AG04450 (cell line): ENCODE results near the gene MUC5AC. TPM values are rescaled to one million over a fixed set of nuclear protein-coding genes. Genes with fewer than 3 reads are reported as not detected.

Source experiments
- CTCF ChIA-PET: fragments of 300-600, 350-600 bp; formaldehyde crosslinking; extraction: SDS; loops from one replicate; lab custom pipeline; 2022; ENCODE audit warnings: antibody characterized with exemption, inconsistent platforms; lab: Charles Lee
- POLR2A ChIA-PET: fragments of 350-600 bp; formaldehyde crosslinking; extraction: SDS; loops from one replicate; lab custom pipeline; 2021; ENCODE audit warnings: antibody characterized with exemption, inconsistent platforms; lab: Yijun Ruan, JAX
- DNase-seq: peaks from one replicate; pipeline ENCODE4 v3.0.0-alpha.2; 2011; ENCODE audit warnings: low read depth, low spot score
- H3K27ac ChIP-seq: one replicate; pipeline ENCODE4 v1.5.1; 2012; ENCODE audit warnings: low read depth, low read length, control low read depth
- H3K27me3 ChIP-seq: one replicate; pipeline ENCODE4 v1.6.0; 2012; ENCODE audit warnings: low read length; ENCODE audit not compliant: control insufficient read depth, insufficient read depth
- H3K4me3 ChIP-seq: 2 replicates; pipeline ENCODE4 v1.5.1; 2011; ENCODE audit warnings: mild to moderate bottlenecking, low read depth, low read length, control low read depth
- H3K9me3 ChIP-seq: 2 replicates; pipeline ENCODE4 v1.5.1; 2012; ENCODE audit warnings: low read length; ENCODE audit not compliant: control insufficient read depth, insufficient read depth
- polyA plus RNA-seq: library from polyadenylated mRNA; depleted of rRNA; stranded (reverse); fragments of >200 nt; gene quantifications from 2 replicates; pipeline ENCODE4 v1.2.3, GENCODE V29; 2011
- TF ChIP-seq, protein P1 (sequence below): IDR thresholded peaks from 2 replicates; pipeline ENCODE4 v1.5.1; 2011; ENCODE audit warnings: low read depth, low read length, control low read depth, inconsistent platforms

The MUC5AC gene
- polyA plus RNA-seq, 1 experiment: 0.01 TPM

DNA sequence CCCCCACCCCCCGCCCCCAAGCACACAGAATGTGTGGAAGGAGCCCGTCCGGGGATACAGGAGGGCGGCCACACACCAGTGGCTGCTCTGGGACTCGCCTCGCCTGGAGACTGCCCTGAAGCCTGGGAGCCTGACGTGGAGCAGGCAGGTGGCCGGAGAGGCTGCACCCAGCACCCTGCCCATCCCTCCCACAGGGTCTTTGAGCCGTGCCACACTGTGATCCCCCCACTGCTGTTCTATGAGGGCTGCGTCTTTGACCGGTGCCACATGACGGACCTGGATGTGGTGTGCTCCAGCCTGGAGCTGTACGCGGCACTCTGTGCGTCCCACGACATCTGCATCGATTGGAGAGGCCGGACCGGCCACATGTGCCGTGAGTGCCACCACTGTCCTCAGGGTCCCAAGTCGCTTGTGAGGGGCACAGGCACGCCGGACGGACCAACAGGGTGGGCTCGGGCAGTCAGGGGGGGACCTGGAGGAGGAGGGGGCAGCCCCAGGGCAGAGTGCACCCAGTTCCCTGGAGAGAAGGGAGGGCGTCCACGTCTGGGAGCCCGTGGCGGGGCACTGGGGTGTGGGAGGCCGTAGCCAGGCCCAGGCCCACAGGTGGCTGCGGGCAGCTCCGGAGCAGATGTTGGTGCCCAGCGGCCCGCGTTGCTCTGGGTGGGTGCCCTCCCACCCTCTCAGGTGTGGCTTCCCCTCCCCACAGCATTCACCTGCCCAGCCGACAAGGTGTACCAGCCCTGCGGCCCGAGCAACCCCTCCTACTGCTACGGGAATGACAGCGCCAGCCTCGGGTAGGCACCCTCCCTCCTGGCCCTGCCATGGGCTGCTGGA is 38.1 kb downstream of the MUC5AC start:
- ChIA-PET POLR2A (no interaction called here), CTCF (no interaction called here)
- H3K4me3 ChIP-seq: no peak overlapping the region
- peaks cover 51% of the 10 kb centered on the region for H3K9me3 ChIP-seq
- peaks cover 12% of the 10 kb centered on the region for H3K27me3 ChIP-seq
- H3K27ac ChIP-seq: no peak overlapping the region
- no peak for DNase-seq
- TF ChIP-seq, protein P1, sequence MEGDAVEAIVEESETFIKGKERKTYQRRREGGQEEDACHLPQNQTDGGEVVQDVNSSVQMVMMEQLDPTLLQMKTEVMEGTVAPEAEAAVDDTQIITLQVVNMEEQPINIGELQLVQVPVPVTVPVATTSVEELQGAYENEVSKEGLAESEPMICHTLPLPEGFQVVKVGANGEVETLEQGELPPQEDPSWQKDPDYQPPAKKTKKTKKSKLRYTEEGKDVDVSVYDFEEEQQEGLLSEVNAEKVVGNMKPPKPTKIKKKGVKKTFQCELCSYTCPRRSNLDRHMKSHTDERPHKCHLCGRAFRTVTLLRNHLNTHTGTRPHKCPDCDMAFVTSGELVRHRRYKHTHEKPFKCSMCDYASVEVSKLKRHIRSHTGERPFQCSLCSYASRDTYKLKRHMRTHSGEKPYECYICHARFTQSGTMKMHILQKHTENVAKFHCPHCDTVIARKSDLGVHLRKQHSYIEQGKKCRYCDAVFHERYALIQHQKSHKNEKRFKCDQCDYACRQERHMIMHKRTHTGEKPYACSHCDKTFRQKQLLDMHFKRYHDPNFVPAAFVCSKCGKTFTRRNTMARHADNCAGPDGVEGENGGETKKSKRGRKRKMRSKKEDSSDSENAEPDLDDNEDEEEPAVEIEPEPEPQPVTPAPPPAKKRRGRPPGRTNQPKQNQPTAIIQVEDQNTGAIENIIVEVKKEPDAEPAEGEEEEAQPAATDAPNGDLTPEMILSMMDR: no peak

DNA sequence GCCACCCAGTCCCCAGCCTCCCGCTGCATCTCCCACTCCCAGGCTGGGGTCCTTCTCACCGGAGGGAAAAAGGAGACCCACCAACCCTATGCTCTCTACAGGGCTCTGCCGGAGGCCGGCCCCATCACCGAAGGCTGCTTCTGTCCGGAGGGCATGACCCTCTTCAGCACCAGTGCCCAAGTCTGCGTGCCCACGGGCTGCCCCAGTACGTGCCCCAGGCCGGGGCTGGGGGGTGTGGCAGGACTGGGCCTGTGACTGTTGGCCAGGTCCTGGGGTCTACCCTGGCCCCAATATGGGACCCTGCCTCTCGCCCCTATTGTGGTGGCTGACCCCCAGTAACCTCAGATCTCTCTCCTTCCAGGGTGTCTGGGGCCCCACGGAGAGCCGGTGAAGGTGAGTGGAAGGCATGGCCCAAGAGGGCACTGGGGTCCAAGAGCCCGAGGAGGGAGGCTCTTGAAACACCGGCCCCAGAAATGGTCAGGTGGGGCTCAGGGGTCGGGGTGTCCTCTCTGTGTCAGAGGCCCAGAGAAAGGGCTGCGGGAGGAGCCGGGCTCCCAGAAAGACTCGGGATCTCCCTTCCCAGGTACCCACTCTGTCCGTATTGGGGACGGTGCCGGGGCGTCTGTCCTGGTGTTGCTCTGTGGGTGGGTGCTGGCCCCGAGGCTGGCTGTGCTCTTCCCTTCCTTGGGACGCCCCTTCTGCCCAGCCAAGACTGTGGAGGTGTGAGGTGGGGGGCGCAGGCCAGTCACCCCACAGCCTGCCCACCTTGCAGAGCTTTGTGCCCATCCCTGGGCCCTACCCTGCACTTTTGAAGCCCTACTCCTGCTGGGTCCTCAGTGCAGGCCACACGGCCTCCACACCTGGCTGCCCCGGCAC is 39.0 kb downstream of the MUC5AC start:
- TF ChIP-seq, protein P1: no peak
- DNase-seq: no peak
- Histone ChIP-seq H3K4me3 (no peak overlapping the region), H3K27me3 (peaks cover 12% of the 10 kb centered on the region), H3K27ac (no peak overlapping the region), H3K9me3 (peaks cover 51% of the 10 kb centered on the region)
- ChIA-PET POLR2A (no interaction called here), CTCF (no interaction called here)

DNA sequence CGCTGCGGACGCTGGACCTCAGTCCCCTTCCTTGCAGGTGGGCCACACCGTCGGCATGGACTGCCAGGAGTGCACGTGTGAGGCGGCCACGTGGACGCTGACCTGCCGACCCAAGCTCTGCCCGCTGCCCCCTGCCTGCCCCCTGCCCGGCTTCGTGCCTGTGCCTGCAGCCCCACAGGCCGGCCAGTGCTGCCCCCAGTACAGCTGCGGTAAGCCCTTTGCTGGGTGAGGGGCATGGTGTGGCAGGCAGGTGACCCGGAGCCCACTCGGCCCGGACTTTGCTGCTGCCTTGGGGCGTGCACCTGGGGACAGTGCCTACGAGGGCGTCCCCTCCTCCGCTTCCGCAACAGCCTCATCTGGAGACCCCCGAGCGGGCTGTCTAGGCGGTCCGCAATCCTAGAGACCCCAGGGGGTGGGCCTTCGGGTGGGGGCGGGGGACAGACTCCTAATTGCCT is 39.7 kb downstream of the MUC5AC start:
- no peak for DNase-seq
- CTCF ChIA-PET: no interaction called here

DNA sequence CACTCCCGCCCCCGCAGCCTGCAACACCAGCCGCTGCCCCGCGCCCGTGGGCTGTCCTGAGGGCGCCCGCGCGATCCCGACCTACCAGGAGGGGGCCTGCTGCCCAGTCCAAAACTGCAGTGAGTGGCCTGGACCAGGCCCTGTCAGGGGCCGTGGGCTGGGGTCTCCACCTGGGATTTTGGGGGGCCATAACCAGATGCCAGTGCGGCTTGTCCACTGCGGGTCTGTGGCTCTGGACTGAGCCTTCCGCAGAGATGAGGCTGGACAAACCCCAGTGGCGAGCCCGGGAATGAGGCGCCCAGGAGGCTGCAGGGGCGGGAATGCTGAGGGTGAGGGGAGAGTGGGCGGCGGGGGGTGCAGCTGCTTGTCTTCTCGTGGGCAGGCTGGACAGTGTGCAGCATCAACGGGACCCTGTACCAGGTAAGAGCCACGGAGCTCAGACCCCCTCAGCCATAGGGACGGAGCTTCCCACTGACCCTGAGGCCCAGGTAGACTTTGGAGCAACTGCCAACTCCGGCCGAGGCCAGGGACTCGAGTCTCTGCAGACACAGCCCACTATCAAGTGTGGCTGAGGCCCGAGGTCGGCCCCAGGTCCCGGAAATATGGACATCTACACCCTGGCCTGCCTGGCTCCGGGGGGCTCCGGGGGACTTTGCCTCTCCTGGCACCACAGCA is 40.3 kb downstream of the MUC5AC start:
- Histone ChIP-seq H3K9me3 (peaks cover 38% of the 10 kb centered on the region), H3K27ac (no peak overlapping the region), H3K4me3 (no peak overlapping the region), H3K27me3 (peaks cover 12% of the 10 kb centered on the region)
- ChIA-PET CTCF (no interaction called here), POLR2A (interaction anchor here (0.6 kb wide), 1 partner anchor 248 kb away, joined by 4 read pairs; no protein-coding TSS in a partner anchor)
- no peak for DNase-seq
- TF ChIP-seq, protein P1: no peak

More for the DNA sequence above, 39.7 kb downstream of the MUC5AC start:
- POLR2A ChIA-PET: interaction anchor here (0.6 kb wide), 1 partner anchor 249 kb away, joined by 4 read pairs; no protein-coding TSS in a partner anchor
- Histone ChIP-seq H3K27me3 (peaks cover 12% of the 10 kb centered on the region), H3K9me3 (peaks cover 44% of the 10 kb centered on the region), H3K4me3 (no peak overlapping the region), H3K27ac (no peak overlapping the region)
- TF ChIP-seq, protein P1: no peak
